ENCODE data around the gene CRKL. TPM values are rescaled to one million over a fixed set of nuclear protein-coding genes. Genes with fewer than 3 reads are reported as not detected.
A peak's percentile ranks its signal among the peaks of the same experiment; 100 is the strongest.

CRKL gene
- total RNA-seq, 1 experiment from 2014 or later = 87.7 TPM

DNA sequence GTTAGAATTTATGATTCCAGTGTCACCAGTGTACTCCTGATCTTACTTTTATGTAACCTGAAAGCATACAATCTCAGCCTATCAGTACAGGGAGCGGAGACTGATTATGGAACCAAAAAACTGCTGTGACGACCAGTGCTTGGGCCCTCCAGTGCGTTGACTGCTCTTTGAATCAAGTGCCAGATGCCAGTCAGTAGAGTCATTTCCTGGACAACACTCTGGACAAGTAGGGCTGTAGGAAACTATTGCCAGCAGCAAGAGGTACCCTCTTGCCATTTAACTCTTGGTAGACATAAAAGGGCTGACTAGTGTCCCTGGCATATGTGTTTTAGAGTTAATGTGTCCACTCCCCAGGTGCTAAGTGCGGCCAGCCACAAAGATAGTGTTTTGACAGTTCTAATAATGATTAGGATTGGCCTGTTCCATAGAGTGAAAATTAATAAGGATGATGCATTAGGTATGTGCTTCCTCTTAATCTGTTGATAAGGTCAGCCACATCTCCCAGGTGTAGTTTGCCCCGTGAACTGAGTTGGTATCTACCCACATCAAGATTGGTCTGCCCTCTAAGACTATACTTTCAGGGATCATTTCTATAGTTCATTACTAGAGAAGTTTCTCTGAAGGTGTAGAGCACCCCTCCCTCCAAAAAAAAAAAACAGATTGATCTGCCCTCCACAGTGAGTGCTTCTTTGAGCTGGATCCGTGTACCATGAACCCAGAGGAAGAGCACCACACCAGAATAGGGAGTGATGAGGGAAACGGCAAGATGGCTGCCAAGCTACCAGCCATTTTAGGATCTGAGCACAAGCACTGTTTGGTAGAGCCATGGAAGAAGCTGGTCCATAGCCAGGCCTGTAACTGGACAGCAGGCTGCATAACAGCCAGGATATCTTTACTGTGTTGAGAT is 29.1 kb downstream of the CRKL start:
- RAD21 ChIA-PET (ENCODE audit: low non-redundant PET in 1 of 2, low total read pairs in 2 of 2, uncharacterized antibody in 2 of 2, unreplicated experiment in 2 of 2) = no interaction called here
- CTCF ChIA-PET = no interaction called here

More for the DNA sequence above, 29.1 kb downstream of the CRKL start:
- TF ChIP-seq ZNF274 (IDR thresholded peaks at IDR 0.05; ENCODE audit: low read depth, low read length) = no peak
- TF ChIP-seq CBX3 (IDR thresholded peaks at IDR 0.05; ENCODE audit: low read depth) = no peak
- TF ChIP-seq SRF (IDR thresholded peaks at IDR 0.05; ENCODE audit: low read depth) = no peak
- no peak for TF ChIP-seq MAX (IDR thresholded peaks at IDR 0.05)
- no peak for TF ChIP-seq RAD21 (IDR thresholded peaks at IDR 0.05; ENCODE audit: low read depth)
- no peak for TF ChIP-seq SIN3A (IDR thresholded peaks at IDR 0.05; ENCODE audit: low read depth)
- no peak for TF ChIP-seq ELF1 (IDR thresholded peaks at IDR 0.05; ENCODE audit: borderline replicate concordance, low read depth)
- no peak for TF ChIP-seq FOSL1 (IDR thresholded peaks at IDR 0.05; ENCODE audit: low read depth)
- no peak for TF ChIP-seq TCF7L2 (IDR thresholded peaks at IDR 0.05; ENCODE audit: borderline replicate concordance, extremely low read depth, insufficient read depth, insufficient read length)
- TF ChIP-seq JUND (IDR thresholded peaks at IDR 0.05) = no peak
- no peak for TF ChIP-seq POLR2A (IDR thresholded peaks at IDR 0.05; ENCODE audit: borderline replicate concordance, extremely low read depth, insufficient read depth, insufficient read length)
- no peak for TF ChIP-seq SP1 (IDR thresholded peaks at IDR 0.05; ENCODE audit: low read depth)
- no peak for TF ChIP-seq EZH2 (IDR thresholded peaks at IDR 0.05)
- TF ChIP-seq CEBPB (IDR thresholded peaks at IDR 0.05; ENCODE audit: low read depth) = no peak
- TF ChIP-seq CTCF (IDR thresholded peaks at IDR 0.05 in 2 of 3, conservative IDR thresholded peaks at IDR 0.05 in 1 of 3; ENCODE audit: borderline replicate concordance in 1 of 3, insufficient read depth in 1 of 3, low read depth in 2 of 3, low read length in 2 of 3) = no peak
- POLR2A ChIA-PET = no interaction called here
- peaks cover 15 to 24% of the 10 kb centered on the region in 2 experiments; a peak in 2 of 4 replicates for H3K36me3 ChIP-seq (ENCODE audit: control insufficient read depth in 1 of 2, insufficient read depth in 2 of 2, low read length in 2 of 2)
- no peak overlapping the region for H3K4me3 ChIP-seq (replicated peaks in 1 of 2; ENCODE audit: low read depth in 1 of 2, low read length in 2 of 2)
- no peaks in the 10 kb centered on the region for H3K9me3 ChIP-seq (ENCODE audit: control insufficient read depth in 1 of 2, insufficient read depth in 1 of 2, low read depth in 1 of 2, low read length in 2 of 2)
- peak overlapping the region; percentile 6; the same call in 1 of the 2 replicates for H3K27ac ChIP-seq (ENCODE audit: low read depth, low read length)
- H2AFZ ChIP-seq (ENCODE audit: low read depth, low read length, poor library complexity, severe bottlenecking) = no peak overlapping the region
- H3K27me3 ChIP-seq (ENCODE audit: insufficient read depth, low read length) = no peaks in the 10 kb centered on the region
- DNase-seq (ENCODE audit: low read depth, low spot score) (no peak), ATAC-seq (no peak)
- H3K9me2 ChIP-seq (ENCODE audit: insufficient read depth) = no peaks in the 10 kb centered on the region
- H3K4me1 ChIP-seq (ENCODE audit: control insufficient read depth in 1 of 2, insufficient read depth in 2 of 2, low read length in 2 of 2) = peaks cover 14 to 59% of the 10 kb centered on the region in 2 experiments
- intact Hi-C loops (cut with micrococcal nuclease) = no loop called here
- peak overlapping the region; percentile 1; the same call in 1 of the 2 replicates for H3K9ac ChIP-seq (ENCODE audit: low read length)
- BruUV-seq (replicated peaks) = no TSS peak
- H3K4me2 ChIP-seq (ENCODE audit: low read length) = peak overlapping the region; percentile 64; the same call in 1 of the 2 replicates
- H3K79me2 ChIP-seq (ENCODE audit: insufficient read depth, low read length) = peaks cover 99% of the 10 kb centered on the region
- peaks cover 44% of the 10 kb centered on the region; the same call in 1 of the 2 replicates for H4K20me1 ChIP-seq (ENCODE audit: insufficient read depth)

All from HCT116 (cell line).